Karpas-422 (cell line): ENCODE measurements around the gene NUMA1. TPM values are rescaled to one million over a fixed set of nuclear protein-coding genes. Genes with fewer than 3 reads are reported as not detected.
A peak's percentile ranks its signal among the peaks of the same experiment; 100 is the strongest.

ENCODE experiments used
- DNase-seq: peaks from one replicate; pipeline ENCODE4 v3.0.0-alpha.2; 2015
- H2AFZ ChIP-seq: fragments of 200-600 bp; sonication (generic); 2 replicates; pipeline ENCODE4 v1.6.1; 2014; ENCODE audit warnings: antibody characterized with exemption, low read length, mixed read lengths
- H3K27ac ChIP-seq: fragments of 200-600 bp; sonication (generic); 2 replicates; pipeline ENCODE4 v1.5.1; 2014; ENCODE audit warnings: mild to moderate bottlenecking, low read length, moderate library complexity
- H3K27me3 ChIP-seq: fragments of 200-600 bp; sonication (generic); 2 replicates; pipeline ENCODE4 v1.6.1; 2014; ENCODE audit warnings: low read length, mixed read lengths
- H3K36me3 ChIP-seq: fragments of 200-600 bp; sonication (generic); 2 replicates; pipeline ENCODE4 v1.6.1; 2014; ENCODE audit warnings: low read length, mixed read lengths; ENCODE audit not compliant: insufficient read depth
- H3K4me1 ChIP-seq: fragments of 200-600 bp; sonication (generic); 2 replicates; pipeline ENCODE4 v1.6.1; 2014; ENCODE audit warnings: mild to moderate bottlenecking, low read length, mixed read lengths
- H3K4me2 ChIP-seq: fragments of 200-600 bp; sonication (generic); 2 replicates; pipeline ENCODE4 v1.6.1; 2014; ENCODE audit warnings: low read length, low read depth, mild to moderate bottlenecking; ENCODE audit not compliant: poor library complexity, severe bottlenecking
- H3K4me3 ChIP-seq: fragments of 200-600 bp; sonication (generic); 2 replicates; pipeline ENCODE4 v1.5.1; 2014; ENCODE audit warnings: mild to moderate bottlenecking, antibody characterized with exemption, low read length, mixed read lengths
- H3K79me2 ChIP-seq: fragments of 200-600 bp; sonication (generic); 2 replicates; pipeline ENCODE4 v1.6.1; 2014; ENCODE audit warnings: mild to moderate bottlenecking, low read length, mixed read lengths
- H3K9ac ChIP-seq: fragments of 200-600 bp; sonication (generic); 2 replicates; pipeline ENCODE4 v1.6.0; 2014; ENCODE audit warnings: low read length
- H3K9me2 ChIP-seq: fragments of 200-600 bp; sonication (generic), shearing (Covaris generic); replicated peaks from 2 replicates; pipeline ENCODE4 v1.6.0; 2014; ENCODE audit warnings: mild to moderate bottlenecking, low read length, moderate library complexity; ENCODE audit not compliant: insufficient read depth
- H3K9me3 ChIP-seq: fragments of 300-700, 200-600 bp; sonication (generic); 2 replicates; pipeline ENCODE4 v1.6.1; 2014; ENCODE audit warnings: low read length, mixed read lengths
- H4K20me1 ChIP-seq: fragments of 200-600 bp; sonication (generic); 2 replicates; pipeline ENCODE4 v1.6.1; 2014; ENCODE audit warnings: mild to moderate bottlenecking, antibody characterized with exemption, low read length, low read depth; ENCODE audit not compliant: insufficient read depth
- total RNA-seq: library from RNA; depleted of rRNA; stranded (reverse); fragments of >200 nt; shearing (Covaris generic); gene quantifications from 2 replicates; pipeline ENCODE4 v1.2.3, GENCODE V29; 2014; ENCODE audit warnings: low replicate concordance

The NUMA1 gene
- total RNA-seq, 1 experiment from 2014 or later = 29.0 TPM

DNA sequence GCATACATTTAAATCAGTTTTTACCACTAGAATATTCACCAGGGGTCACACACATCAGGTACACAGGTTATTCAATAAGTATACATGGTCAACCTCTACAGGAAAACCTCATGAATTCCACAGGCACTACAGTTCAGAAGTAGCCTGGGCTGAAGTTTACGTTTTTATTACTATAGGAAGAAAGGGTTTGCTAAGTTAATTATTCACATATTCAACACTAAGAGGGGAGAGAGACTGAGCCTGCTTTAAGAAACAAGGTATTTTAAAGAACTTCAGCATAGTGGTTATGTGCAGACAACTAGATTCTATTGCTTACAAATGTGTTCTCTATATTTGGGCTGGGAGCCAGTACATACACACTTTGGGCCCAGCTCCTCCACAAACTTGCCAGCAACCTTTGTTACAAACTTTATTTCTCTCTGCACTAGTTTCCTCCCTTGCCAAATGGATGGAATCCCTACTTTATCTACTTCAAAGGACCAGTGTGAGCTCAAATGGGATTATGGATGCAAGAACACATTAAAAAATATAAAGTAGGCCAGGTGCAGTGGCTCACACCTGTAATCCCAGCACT, 49.8 kb downstream of the NUMA1 start:
- Histone ChIP-seq H3K9me3 (no peaks in the 10 kb centered on the region), H3K4me3 (no peak overlapping the region), H3K4me1 (no peaks in the 10 kb centered on the region), H3K9ac (no peak overlapping the region), H3K79me2 (no peaks in the 10 kb centered on the region), H3K4me2 (no peak overlapping the region), H3K27ac (no peak overlapping the region), H4K20me1 (peaks cover 44% of the 10 kb centered on the region), H3K27me3 (no peaks in the 10 kb centered on the region), H3K36me3 (no peaks in the 10 kb centered on the region), H3K9me2 (no peaks in the 10 kb centered on the region), H2AFZ (no peak overlapping the region)
- no peak for DNase-seq

GRCh38 chr11:72026090-72026489, 54.3 kb downstream of the NUMA1 start:
- Histone ChIP-seq H4K20me1 (peaks cover 37% of the 10 kb centered on the region), H3K4me2 (no peak overlapping the region), H3K27me3 (no peaks in the 10 kb centered on the region), H3K4me3 (no peak overlapping the region), H3K9ac (no peak overlapping the region), H3K79me2 (no peaks in the 10 kb centered on the region), H3K36me3 (no peaks in the 10 kb centered on the region), H3K9me2 (no peaks in the 10 kb centered on the region), H3K9me3 (no peaks in the 10 kb centered on the region), H2AFZ (no peak overlapping the region), H3K4me1 (no peaks in the 10 kb centered on the region), H3K27ac (no peak overlapping the region)
- no peak for DNase-seq

DNA sequence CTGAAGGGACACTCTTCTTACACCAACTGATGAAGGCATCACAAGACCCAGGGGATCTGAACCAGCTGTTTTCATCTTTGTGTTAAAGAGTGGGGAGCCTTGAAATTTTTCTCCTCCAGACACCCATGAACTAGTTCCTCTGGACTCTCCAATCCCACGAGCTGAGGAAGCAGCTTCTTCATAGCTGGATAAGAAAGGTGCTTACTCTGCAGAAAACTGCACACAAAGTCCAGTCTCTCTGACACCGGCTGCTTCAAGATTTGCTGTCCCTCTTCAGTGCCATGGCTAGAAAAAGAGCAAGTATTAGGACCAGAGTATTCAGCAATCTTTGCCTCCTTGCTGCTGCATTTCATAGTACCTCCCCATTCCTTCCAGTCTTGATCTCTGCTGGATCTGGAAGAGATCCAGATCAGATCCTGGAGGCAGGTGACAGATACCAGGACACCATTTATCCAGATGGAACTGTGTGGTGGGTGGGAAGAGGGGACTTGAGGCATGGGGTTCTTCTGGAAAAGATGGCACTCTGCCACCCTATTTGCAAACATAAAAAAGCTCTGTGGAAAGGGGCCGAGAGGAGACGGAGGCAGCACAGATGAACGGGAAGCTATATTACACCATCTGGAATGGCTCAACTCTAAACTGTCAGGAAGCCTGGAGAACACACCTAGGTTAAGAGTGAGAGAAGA, 56.1 kb downstream of the NUMA1 start:
- no peaks in the 10 kb centered on the region for H3K79me2 ChIP-seq
- no peak overlapping the region for H3K27ac ChIP-seq
- no peaks in the 10 kb centered on the region for H3K4me1 ChIP-seq
- no peaks in the 10 kb centered on the region for H3K27me3 ChIP-seq
- no peak overlapping the region for H2AFZ ChIP-seq
- H3K9ac ChIP-seq = no peak overlapping the region
- no peak for DNase-seq
- H3K4me3 ChIP-seq = no peak overlapping the region
- H3K4me2 ChIP-seq = no peak overlapping the region
- no peaks in the 10 kb centered on the region for H3K36me3 ChIP-seq
- peaks cover 25% of the 10 kb centered on the region; the same call in 1 of the 2 replicates for H4K20me1 ChIP-seq
- H3K9me3 ChIP-seq = no peaks in the 10 kb centered on the region
- H3K9me2 ChIP-seq = no peaks in the 10 kb centered on the region

GRCh38 chr11:72023335-72023734, 57.0 kb downstream of the NUMA1 start:
- no peaks in the 10 kb centered on the region for H3K4me1 ChIP-seq

DNA sequence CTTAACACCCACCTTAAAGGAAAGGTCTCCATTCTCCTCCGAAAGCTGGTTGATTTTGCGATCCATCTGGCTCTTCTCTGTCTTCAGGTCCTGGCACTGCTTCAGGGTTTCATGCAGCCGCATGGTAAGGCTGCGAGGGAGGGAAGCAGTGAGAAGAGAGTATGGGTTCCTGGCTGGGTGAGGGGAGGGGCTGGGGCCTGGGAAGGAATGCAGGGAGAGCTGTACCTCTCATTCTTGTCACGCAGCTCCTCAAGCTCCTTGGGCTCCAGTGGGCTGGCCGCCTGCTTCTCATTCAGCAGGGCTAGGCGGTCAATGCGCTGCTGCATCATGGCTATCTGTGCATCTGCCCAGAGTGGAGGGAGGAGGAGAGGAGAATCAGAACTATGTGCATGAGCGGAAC, 62.2 kb downstream of the NUMA1 start:
- H3K27ac ChIP-seq = no peak overlapping the region
- H3K4me2 ChIP-seq = no peak overlapping the region
- H3K79me2 ChIP-seq = no peaks in the 10 kb centered on the region
- no peak overlapping the region for H3K9ac ChIP-seq
- no peaks in the 10 kb centered on the region for H3K9me3 ChIP-seq
- no peak overlapping the region for H2AFZ ChIP-seq
- no peak for DNase-seq
- H4K20me1 ChIP-seq = no peaks in the 10 kb centered on the region
- H3K27me3 ChIP-seq = no peaks in the 10 kb centered on the region
- no peaks in the 10 kb centered on the region for H3K4me1 ChIP-seq
- no peak overlapping the region for H3K4me3 ChIP-seq
- peaks cover 4% of the 10 kb centered on the region; the same call in 1 of the 2 replicates for H3K36me3 ChIP-seq
- H3K9me2 ChIP-seq = no peaks in the 10 kb centered on the region

More at GRCh38 chr11:72023335-72023734, 57.0 kb downstream of the NUMA1 start:
- Histone ChIP-seq H3K4me3 (no peak overlapping the region), H3K4me2 (no peak overlapping the region), H3K79me2 (no peaks in the 10 kb centered on the region), H3K9me3 (no peaks in the 10 kb centered on the region), H3K9me2 (no peaks in the 10 kb centered on the region), H3K9ac (no peak overlapping the region), H3K27ac (no peak overlapping the region), H4K20me1 (peaks cover 20% of the 10 kb centered on the region; the same call in 1 of the 2 replicates), H2AFZ (no peak overlapping the region), H3K27me3 (no peaks in the 10 kb centered on the region), H3K36me3 (peaks cover 4% of the 10 kb centered on the region; the same call in 1 of the 2 replicates)
- no peak for DNase-seq

DNA sequence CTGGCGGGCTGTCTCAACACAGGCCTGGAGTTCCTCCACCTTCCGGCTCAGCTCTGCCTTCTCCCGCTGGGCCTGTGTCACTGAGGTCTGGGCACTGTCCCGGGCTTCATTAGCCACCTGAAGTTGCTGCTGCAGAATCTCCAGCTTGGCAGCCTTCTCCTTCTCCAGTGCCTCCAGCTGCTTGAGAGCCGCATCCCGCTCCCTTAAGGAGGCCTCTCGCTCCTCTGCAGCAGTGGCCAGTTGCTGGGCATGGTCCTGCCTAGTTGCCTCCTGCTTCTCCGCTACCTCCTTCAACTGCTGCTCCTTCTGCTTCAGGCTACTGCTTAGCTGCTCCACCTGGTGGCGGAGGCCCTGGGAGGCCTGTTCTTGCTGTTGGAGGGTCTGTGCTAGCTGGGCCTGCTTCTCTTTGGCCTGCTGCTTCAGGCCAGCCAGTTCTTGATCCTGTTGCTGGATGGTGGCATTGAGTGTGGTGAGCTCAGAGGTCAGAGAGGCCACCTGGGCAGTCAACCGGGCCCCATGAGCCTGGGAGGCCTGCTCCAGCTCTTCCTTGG, 64.8 kb downstream of the NUMA1 start:
- H3K79me2 ChIP-seq = no peaks in the 10 kb centered on the region
- H2AFZ ChIP-seq = no peak overlapping the region
- H4K20me1 ChIP-seq = no peaks in the 10 kb centered on the region

DNA sequence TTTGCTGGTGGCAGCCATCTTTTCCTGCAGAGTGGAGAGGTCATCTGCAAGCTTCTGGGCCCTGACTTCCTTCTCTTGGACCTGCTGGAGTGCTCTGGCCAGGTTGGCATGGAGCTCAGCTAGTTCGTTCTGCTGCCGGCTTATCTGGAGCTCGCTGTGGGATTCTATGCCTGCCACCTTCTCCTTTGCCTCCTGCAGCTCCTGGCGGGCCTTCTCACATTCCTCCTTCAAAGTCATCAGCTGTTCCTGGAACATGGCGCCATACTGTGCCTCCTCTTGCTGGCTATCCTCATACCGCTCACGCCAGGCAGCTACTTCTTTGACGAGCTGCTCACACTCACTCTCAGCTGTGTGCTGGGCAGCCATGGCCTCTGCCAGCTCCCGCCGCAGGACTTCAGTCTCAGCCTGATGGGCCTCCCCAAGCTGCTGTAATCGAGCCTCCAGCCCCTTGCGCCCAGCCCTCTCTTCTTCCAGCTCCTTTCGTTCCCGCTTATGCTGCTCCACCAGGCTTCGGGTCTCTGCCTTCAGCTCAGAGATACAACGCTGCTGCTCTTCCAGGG, 65.5 kb downstream of the NUMA1 start:
- Histone ChIP-seq H3K4me2 (no peak overlapping the region), H3K9me3 (no peaks in the 10 kb centered on the region), H3K9ac (no peak overlapping the region), H3K4me3 (no peak overlapping the region), H3K27ac (no peak overlapping the region), H3K79me2 (no peaks in the 10 kb centered on the region), H3K4me1 (peaks cover 7% of the 10 kb centered on the region; the same call in 1 of the 2 replicates), H2AFZ (no peak overlapping the region), H3K36me3 (peaks cover 4% of the 10 kb centered on the region; the same call in 1 of the 2 replicates), H4K20me1 (no peaks in the 10 kb centered on the region), H3K9me2 (no peaks in the 10 kb centered on the region), H3K27me3 (no peaks in the 10 kb centered on the region)
- DNase-seq = no peak

More for the DNA sequence above, 64.8 kb downstream of the NUMA1 start:
- Histone ChIP-seq H3K9ac (no peak overlapping the region), H3K27me3 (no peaks in the 10 kb centered on the region), H3K9me3 (no peaks in the 10 kb centered on the region), H3K4me3 (no peak overlapping the region), H3K27ac (no peak overlapping the region), H3K36me3 (peaks cover 4% of the 10 kb centered on the region; the same call in 1 of the 2 replicates), H3K9me2 (no peaks in the 10 kb centered on the region), H3K4me1 (peaks cover 7% of the 10 kb centered on the region; the same call in 1 of the 2 replicates), H3K4me2 (no peak overlapping the region)
- peak; percentile 80 for DNase-seq
